ENCODE measurements around the gene GHRL.
A peak's percentile ranks its signal among the peaks of the same experiment; 100 is the strongest.
"Not testable (repeated sequence)": the region's sequence is repeated elsewhere in the genome, so short reads cannot be mapped to it uniquely, and the experiment has no call there.

Gene GHRL

GRCh38 chr3:10273702-10274305, 18.9 kb downstream of the GHRL start:
- DNase-seq (ENCODE audit: low read depth in 2 of 2) = no peak

GRCh38 chr3:10272977-10273376, 19.8 kb downstream of the GHRL start:
- DNase-seq (ENCODE audit: low read depth in 2 of 2) = no peak

- DNase-seq (ENCODE audit: low read depth in 2 of 2) = not testable (repeated sequence)
Observed at GRCh38 chr3:10272476-10272875, 20.3 kb downstream of the GHRL start.

DNA sequence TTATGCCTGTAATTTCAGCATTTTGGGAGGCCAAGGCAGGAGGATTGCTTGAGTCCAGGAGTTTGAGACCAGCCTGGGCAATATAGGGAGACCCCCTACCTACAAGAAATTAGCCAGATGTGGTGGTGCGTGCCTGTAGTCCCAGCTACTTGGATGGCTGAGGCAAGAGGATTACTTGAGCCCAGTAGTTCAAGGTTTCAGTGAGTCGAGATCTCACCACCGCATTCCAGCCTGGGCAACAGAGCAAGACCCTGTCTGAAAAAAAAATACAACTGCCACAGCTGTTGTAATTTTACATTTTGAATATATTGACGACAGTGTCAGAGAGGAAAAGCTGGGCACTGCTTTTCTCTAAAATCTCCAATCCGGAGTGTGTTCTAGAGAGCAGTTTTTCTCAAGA, 23.3 kb downstream of the GHRL start:
- no peak for DNase-seq (ENCODE audit: low read depth in 2 of 2)

DNA sequence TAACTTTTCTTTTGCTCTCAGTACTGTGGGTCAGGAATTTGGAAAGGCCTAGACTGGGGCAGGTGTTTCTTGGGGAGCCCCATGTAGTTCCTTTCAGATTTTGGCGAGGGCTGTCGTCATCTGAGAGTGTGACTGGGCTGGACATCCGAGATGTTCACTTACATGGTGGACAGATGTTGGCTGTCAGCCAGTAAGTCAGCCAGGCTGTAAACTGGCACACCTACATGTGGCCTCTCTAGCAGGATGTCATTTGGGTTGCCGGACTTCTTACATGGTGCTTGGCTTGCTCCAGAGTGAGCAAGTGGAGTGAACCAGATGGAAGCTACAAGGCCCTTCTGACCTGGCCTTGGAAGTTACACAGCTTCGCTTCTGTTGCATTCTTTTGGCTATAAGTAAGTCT, 23.8 kb downstream of the GHRL start:
- no peak for DNase-seq (ENCODE audit: low read depth in 2 of 2)

DNA sequence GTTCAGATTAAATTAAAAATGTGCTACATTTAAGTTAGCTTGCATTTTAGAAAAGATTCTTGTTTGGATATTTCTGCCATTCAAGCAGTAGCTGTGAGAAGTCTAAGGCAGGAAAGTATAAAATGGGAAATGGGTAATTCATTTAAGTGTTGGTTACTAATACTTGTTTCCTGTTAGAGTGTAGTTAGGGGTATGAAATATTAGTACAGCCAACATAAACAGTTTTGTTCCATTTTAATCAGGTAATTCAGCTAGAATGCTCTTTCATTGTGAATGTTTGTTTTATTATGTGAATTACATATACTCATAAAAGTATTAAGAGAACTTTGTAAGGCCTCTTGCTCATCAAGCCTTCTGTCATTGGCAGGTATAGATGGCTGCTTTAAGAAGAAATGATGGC, 24.6 kb downstream of the GHRL start:
- no peak for DNase-seq (ENCODE audit: low read depth in 2 of 2)

DNA sequence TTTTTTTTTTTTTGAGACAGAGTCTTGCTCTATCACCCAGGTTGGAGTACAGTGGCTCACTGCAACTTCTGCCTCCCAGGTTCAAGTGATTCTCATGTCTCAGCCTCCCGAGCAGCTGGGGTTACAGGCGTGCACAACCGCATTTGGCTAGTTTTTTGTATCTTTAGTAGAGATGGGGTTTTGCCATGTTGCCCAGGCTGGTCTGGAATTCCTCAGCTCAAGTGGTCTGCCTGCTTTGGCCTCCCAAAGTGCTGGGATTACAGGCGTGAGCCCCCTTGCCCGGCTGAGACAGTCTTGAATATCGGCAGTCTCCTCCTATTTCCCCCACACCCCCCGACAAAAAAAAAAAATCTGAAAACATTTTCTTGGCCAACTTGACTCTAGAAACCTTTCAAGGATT, 25.8 kb downstream of the GHRL start:
- DNase-seq (ENCODE audit: low read depth in 2 of 2) = not testable (repeated sequence)

DNA sequence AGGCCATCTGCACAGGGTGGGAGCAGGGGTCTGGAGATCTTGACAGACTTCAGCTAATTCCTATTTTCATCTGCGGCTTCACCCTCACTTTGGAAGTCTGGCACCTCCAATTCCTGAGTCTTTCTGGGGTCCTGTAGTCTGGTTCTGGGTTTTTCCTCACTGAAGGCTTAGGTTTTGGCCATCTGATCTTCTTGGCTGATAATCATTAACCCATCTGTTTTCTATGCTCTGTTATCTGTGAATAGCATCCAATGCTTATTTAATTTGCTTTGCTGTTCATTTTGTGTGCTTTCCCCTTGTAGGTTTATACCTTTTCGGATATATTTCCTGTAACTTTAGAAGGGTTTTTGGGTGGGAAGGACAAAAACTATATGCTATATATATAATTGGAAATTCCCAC, 26.9 kb downstream of the GHRL start:
- DNase-seq (ENCODE audit: low read depth in 2 of 2) = no peak

GRCh38 chr3:10263646-10264363, 28.9 kb downstream of the GHRL start:
- peak in 1 of 2 donors; percentile 46 for DNase-seq (ENCODE audit: low read depth in 2 of 2)

DNA sequence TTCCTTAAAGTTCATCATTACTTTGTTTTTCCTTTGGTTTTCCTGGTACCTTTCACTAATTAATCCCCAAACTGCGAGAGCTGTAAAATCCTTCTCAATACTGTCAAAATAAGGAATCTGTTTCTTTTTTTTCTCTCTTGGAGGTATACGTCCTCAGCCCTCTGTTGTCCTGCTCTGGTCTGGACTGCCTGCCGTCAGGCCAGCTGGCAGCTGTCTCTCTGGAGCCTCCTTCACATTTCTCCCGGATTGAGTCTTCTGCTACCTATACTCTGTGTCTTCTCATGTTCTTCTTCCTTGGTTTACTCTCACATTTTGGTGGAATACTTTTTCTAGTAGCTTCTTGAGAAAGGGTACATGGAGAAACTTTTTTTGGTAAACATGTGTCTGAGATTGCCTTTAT, 30.7 kb downstream of the GHRL start:
- DNase-seq (ENCODE audit: low read depth in 2 of 2) = no peak

- no peak for DNase-seq (ENCODE audit: low read depth in 2 of 2)
Observed at GRCh38 chr3:10260211-10260701, 32.5 kb downstream of the GHRL start.

DNA sequence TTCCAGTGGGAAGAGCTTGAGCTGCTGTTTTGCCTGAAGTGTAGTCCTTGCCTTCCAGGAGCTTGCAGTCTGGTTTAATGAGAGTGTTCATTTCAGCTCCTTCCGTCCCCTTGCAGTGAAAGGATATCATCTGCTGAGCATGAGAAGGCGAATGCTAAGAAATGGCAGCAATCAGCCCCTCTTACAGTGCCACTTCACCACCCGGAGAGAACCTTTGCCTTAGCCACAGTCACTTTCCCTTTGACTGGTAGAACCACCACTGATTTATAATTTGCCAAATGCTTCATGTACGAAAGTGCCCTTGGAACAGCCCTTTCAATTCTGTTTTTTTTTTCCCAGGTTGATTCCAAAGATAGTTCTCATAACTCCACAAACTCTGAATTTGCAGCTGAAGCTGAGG, 32.9 kb downstream of the GHRL start:
- DNase-seq (ENCODE audit: low read depth in 2 of 2) = no peak

- DNase-seq (ENCODE audit: low read depth in 2 of 2) = no peak
Observed at GRCh38 chr3:10259036-10259435, 33.7 kb downstream of the GHRL start.

DNA sequence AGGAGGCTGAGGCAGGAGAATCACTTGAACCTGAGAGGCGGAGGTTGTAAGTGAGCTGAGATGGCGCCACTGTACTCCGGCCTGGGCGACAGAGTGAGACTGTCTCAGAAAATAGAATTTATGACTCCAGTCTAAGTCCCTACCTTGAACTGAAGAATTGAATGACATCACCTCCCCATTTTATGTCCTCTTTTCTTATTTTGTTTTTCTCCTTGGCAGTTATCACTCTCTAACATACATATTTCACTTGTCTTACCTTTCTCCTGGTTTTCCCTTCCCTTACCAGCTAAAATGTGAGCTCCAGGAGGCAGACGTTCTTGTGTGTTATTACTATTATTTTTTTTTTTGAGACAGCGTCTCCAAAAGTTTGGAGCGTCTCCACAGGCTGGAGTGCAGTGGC, 36.9 kb downstream of the GHRL start:
- DNase-seq (ENCODE audit: low read depth in 2 of 2) = no peak

- no peak for DNase-seq (ENCODE audit: low read depth in 2 of 2)
Observed at GRCh38 chr3:10253731-10254130, 39.0 kb downstream of the GHRL start.

GRCh38 chr3:10251006-10251405, 41.7 kb downstream of the GHRL start:
- DNase-seq (ENCODE audit: low read depth in 2 of 2) = no peak

GRCh38 chr3:10249833-10250232, 42.9 kb downstream of the GHRL start:
- no peak for DNase-seq (ENCODE audit: low read depth in 2 of 2)

- DNase-seq (ENCODE audit: low read depth in 2 of 2) = peak in 1 of 2 donors; percentile 45
Observed at GRCh38 chr3:10248984-10249748, 43.6 kb downstream of the GHRL start.

DNA sequence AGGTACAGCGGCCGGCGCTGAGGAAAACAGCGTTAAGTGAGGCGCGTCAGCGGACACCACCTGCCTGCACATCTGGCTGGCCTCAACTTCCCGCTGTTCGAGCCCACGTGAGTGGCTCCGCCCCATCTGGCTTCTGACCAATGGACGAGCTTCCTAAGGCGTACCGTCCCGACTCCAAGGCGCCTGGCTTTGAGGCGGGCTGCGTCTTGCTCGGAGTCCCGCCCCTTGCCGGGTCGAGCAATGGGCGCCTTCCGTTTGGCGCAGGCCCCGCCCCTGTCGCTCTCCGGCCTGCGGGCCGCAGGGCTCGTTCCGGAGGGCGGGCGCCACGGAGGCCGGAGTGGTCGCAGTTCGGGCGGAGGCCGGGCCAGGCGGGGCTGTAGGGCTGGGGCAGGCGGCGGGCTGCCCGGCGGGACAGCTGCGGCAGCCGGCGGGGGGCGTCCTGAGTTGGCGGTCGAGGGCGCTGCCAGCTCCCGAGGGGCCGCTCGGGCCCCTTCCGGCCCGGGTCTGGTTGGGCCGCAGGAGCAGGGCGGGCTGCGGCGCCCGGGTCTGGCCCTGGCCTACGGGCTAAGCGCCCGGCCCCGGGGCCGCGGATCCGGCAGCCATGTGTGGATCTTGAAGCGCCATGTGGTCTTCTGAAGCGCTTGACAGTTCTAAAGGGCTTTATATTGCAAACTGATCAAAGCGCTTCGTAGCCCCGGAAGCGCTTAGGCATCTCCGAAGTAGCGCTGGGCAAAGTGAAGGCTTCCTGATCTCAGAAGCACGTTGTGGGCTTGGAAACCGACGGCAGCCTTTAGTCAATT, 44.4 kb downstream of the GHRL start, which contains the start of gene TATDN2:
Gene TATDN2 (plus strand): TSS at position 276 of the 800 bp plus-strand sequence. CDS start 742 bp downstream, outside the sequence.
- peak; percentile 75 to 91 for DNase-seq (ENCODE audit: low read depth in 2 of 2)

DNA sequence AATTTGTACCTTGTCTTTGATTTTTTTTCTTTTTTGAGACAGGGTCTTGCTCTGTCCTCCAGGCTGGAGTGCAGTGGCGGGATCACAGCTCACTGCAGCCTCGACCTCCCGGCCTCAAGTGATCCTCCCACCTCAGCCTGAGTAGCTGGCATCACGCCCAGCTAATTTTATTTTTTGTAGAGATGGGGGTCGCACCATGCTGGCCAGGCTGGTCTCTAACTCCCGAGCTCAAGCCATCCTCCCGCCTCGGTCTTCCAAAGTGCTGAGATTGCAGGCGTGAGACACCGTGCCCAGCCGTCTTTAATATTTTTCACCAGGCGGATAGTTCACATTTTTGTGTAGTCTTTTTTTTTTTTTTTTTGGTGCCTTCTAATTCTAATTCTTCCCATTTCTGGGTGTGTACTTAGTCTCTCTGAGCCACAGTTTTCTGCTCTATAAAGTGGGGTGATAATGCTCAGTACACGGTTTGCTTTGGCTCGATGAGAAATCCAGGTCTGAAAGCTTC, 45.0 kb downstream of the GHRL start:
- no peak for DNase-seq (ENCODE audit: low read depth in 2 of 2)

GRCh38 chr3:10245081-10245712, 47.5 kb downstream of the GHRL start:
- no peak for DNase-seq (ENCODE audit: low read depth in 2 of 2)
